Caco-2 (cell line): ENCODE data around the gene NOLC1. TPM values are rescaled to one million over a fixed set of nuclear protein-coding genes. Genes with fewer than 3 reads are reported as not detected.

Experiments used
- BruUV-seq: library from RNA; stranded (reverse); fragments of 400-500 nt; replicated peaks from 2 replicates; lab custom pipeline; 2021; lab: Mats Ljungman, UMichigan
- CTCF ChIA-PET: fragments of 300-600 bp; sonication (Branson Sonifier 250); formaldehyde crosslinking; loops from one replicate; lab custom pipeline; 2022; ENCODE audit warnings: antibody characterized with exemption; lab: Charles Lee
- POLR2A ChIA-PET: fragments of 300-600 bp; sonication (Branson Sonifier 250); formaldehyde crosslinking; loops from one replicate; lab custom pipeline; 2022; ENCODE audit warnings: antibody characterized with exemption; lab: Charles Lee
- DNase-seq, 2 experiments: peaks; one replicate each; pipeline versions ENCODE4 v3.0.0 to v3.0.0-alpha.2; 2020 to 2022
- H3K27me3 ChIP-seq: replicated peaks from 2 replicates; pipeline ENCODE4 v1.6.0; 2011; ENCODE audit warnings: low read length; ENCODE audit not compliant: control insufficient read depth, insufficient read depth
- H3K36me3 ChIP-seq: 2 replicates; pipeline ENCODE4 v1.5.1; 2011; ENCODE audit warnings: low read length; ENCODE audit not compliant: control insufficient read depth, insufficient read depth
- H3K4me1 ChIP-seq: fragments of 250-450 bp; sonication (Bioruptor Pico); 2 replicates; pipeline ENCODE4 v1.5.1; 2020; ENCODE audit warnings: mild to moderate bottlenecking
- H3K4me3 ChIP-seq: 2 replicates; pipeline ENCODE4 v1.5.1; 2011; ENCODE audit warnings: low read depth, mild to moderate bottlenecking, control low read depth, low read length
- H3K9me3 ChIP-seq: fragments of 250-450 bp; sonication (Bioruptor Pico); 2 replicates; pipeline ENCODE4 v1.5.1; 2020; ENCODE audit warnings: mild to moderate bottlenecking, moderate library complexity
- H3K27ac Mint-ChIP-seq: one replicate; pipeline ENCODE4 v1.8.0; 2022; ENCODE audit warnings: mixed read lengths; ENCODE audit not compliant: unreplicated experiment
- H3K27me3 Mint-ChIP-seq: one replicate; pipeline ENCODE4 v1.8.0; 2022; ENCODE audit warnings: mixed read lengths; ENCODE audit not compliant: insufficient read depth, unreplicated experiment
- H3K36me3 Mint-ChIP-seq: one replicate; pipeline ENCODE4 v1.8.0; 2022; ENCODE audit warnings: mild to moderate bottlenecking, mixed read lengths; ENCODE audit not compliant: insufficient read depth, unreplicated experiment
- H3K4me1 Mint-ChIP-seq: one replicate; pipeline ENCODE4 v1.8.0; 2022; ENCODE audit warnings: low read depth, mixed read lengths; ENCODE audit not compliant: unreplicated experiment
- H3K4me3 Mint-ChIP-seq: one replicate; pipeline ENCODE4 v1.8.0; 2022; ENCODE audit warnings: mild to moderate bottlenecking, moderate library complexity, mixed read lengths; ENCODE audit not compliant: unreplicated experiment
- H3K9me3 Mint-ChIP-seq: one replicate; pipeline ENCODE4 v1.8.0; 2022; ENCODE audit warnings: mixed read lengths; ENCODE audit not compliant: unreplicated experiment
- intact Hi-C: fragments of 100-400 bp; cut with micrococcal nuclease; formaldehyde crosslinking; loops from one replicate; pipeline ENCODE4 v1.10.0; 2022; ENCODE audit not compliant: unreplicated experiment
- total RNA-seq: library from RNA; stranded (reverse); gene quantifications from 2 replicates; pipeline ENCODE4 v1.2.3, GENCODE V29; 2022
- TF ChIP-seq, protein P1 (sequence below), 2 experiments: fragments of 200-600 bp in 1 of 2; IDR thresholded peaks; 1 replicate in 1 of 2; 2 replicates in 1 of 2; pipeline versions ENCODE4 v1.5.1 to v1.8.0; 2011 to 2022; ENCODE audit warnings: antibody characterized with exemption in 1 of 2, control low read depth in 1 of 2, inconsistent platforms in 1 of 2, low read depth in 1 of 2, low read length in 1 of 2, mild to moderate bottlenecking in 1 of 2, moderate library complexity in 1 of 2; ENCODE audit not compliant: insufficient read depth in 1 of 2, severe bottlenecking in 1 of 2, unreplicated experiment in 1 of 2

The NOLC1 gene
- total RNA-seq, 1 experiment from 2014 or later: 137 TPM

DNA sequence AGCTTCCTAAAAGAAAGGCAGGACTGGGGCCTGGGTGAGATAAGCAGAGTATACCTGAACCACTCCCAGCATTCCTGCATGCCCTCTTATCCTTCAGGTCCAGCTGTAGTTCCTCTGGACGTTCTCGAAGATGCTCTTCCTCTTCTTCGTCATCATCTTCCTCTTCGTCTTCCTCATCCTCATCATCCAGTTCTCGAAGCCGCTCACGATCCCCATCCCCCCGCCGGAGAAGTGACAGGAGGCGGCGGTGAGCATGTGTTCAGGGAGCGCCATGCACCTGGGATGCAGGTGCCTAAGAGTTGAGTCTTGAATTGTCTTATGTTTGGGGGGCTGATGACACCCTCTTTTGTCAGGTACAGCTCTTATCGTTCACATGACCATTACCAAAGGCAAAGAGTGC, 3.9 kb upstream of the NOLC1 start:
- Mint-ChIP-seq H3K9me3 (no peaks in the 10 kb centered on the region), H3K27me3 (no peaks in the 10 kb centered on the region), H3K4me3 (no peak overlapping the region), H3K4me1 (peaks cover 37% of the 10 kb centered on the region), H3K36me3 (peaks cover 95% of the 10 kb centered on the region), H3K27ac (no peak overlapping the region)
- POLR2A ChIA-PET: no interaction called here
- Histone ChIP-seq H3K9me3 (no peaks in the 10 kb centered on the region), H3K36me3 (peaks cover 13% of the 10 kb centered on the region), H3K4me1 (peaks cover 26% of the 10 kb centered on the region), H3K27me3 (no peaks in the 10 kb centered on the region), H3K4me3 (no peak overlapping the region)
- intact Hi-C loops: no loop called here
- BruUV-seq: no TSS peak
- no peak for DNase-seq
- TF ChIP-seq, protein P1, sequence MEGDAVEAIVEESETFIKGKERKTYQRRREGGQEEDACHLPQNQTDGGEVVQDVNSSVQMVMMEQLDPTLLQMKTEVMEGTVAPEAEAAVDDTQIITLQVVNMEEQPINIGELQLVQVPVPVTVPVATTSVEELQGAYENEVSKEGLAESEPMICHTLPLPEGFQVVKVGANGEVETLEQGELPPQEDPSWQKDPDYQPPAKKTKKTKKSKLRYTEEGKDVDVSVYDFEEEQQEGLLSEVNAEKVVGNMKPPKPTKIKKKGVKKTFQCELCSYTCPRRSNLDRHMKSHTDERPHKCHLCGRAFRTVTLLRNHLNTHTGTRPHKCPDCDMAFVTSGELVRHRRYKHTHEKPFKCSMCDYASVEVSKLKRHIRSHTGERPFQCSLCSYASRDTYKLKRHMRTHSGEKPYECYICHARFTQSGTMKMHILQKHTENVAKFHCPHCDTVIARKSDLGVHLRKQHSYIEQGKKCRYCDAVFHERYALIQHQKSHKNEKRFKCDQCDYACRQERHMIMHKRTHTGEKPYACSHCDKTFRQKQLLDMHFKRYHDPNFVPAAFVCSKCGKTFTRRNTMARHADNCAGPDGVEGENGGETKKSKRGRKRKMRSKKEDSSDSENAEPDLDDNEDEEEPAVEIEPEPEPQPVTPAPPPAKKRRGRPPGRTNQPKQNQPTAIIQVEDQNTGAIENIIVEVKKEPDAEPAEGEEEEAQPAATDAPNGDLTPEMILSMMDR (IDR thresholded peaks at IDR 0.05; ENCODE audit: insufficient read depth in 1 of 2, low read depth in 1 of 2, low read length in 1 of 2, severe bottlenecking in 1 of 2, unreplicated experiment in 1 of 2): no peak
- CTCF ChIA-PET: no interaction called here

DNA sequence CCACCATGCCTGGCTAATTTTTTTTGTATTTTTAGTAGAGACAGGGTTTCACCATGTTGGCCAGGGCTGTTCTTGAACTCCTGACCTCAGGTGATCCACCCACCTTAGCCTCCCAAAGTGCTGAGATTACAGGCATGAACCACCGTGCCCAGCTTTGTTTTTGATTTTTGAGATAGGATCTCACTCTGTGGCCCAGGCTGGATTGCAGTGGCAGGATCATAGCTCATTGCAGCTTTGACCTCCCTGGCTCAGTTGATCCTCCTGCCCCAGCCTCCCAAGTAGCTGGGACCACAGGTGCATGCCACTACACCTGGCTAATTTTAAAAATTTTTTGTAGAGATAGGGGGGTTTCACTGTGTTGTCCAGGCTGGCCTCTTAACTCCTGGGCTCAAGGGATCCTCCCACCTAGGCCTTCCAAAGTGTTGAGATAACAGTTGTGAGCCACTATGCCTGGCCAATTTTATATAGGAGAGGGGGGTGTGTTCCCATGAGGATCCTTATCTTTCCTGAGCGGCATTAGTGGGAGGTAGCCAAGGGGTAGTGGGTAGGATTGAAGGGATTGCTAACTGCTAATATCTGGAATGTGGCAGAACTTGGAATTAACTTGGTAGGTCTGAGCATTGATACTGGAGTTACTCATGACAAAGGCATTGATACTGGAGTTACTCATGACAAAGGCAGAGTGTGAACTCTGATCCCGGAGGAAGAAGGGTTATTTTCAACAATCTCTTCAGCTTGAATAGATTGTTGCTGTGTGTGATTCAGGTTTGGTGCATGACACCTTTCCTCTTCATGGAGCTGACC, 1.0 kb upstream of the NOLC1 start:
- Mint-ChIP-seq H3K27me3 (no peaks in the 10 kb centered on the region), H3K9me3 (no peaks in the 10 kb centered on the region)
- BruUV-seq: TSS peak; percentile 98

DNA sequence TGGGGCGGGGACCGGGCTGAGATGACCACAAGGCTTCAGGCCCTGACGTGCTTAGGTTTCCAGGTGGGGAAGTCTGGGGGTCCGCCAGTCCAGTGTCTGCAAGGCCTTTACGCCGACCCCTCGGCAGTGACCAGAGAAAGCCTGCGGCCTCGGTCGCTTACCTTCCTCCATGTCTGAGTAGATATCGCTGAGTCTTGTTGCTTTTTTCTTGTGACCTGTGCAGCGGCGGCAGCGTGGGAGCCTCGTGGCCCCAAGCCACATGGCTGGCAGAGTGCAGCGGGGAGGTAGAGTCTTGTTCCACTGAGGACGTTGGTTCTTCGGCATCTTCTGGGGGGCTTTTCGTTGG, 329 bp downstream of the NOLC1 start:
- H3K36me3 Mint-ChIP-seq: peaks cover 97% of the 10 kb centered on the region
- peaks cover 7% of the 10 kb centered on the region for H3K36me3 ChIP-seq
- H3K4me3 ChIP-seq: peak overlapping the region; percentile 87
- H3K4me3 Mint-ChIP-seq: peak overlapping the region; percentile 91
- no TSS peak for BruUV-seq
- ChIA-PET CTCF (interaction anchor here (1.0 to 1.4 kb wide), 2 partner anchors 17 to 350 kb away, joined by 3 to 7 read pairs; partner anchors contain the start of gene ACTR1A), POLR2A (interaction anchor here (1.0 to 1.6 kb wide), 4 partner anchors 8 to 93 kb away, joined by 5 to 7 read pairs (median 5); partner anchors contain the start of gene GBF1)
- DNase-seq: peak in 1 of 2 experiments; percentile 41
- intact Hi-C loops: loop anchor here (1.0 to 5.0 kb wide), 3 partner anchors 20 to 350 kb away; partner anchors contain the start of genes ACTR1A and GBF1
- H3K9me3 ChIP-seq: no peaks in the 10 kb centered on the region
- H3K27me3 Mint-ChIP-seq: no peaks in the 10 kb centered on the region
- TF ChIP-seq, protein P1 (IDR thresholded peaks at IDR 0.05; ENCODE audit: insufficient read depth in 1 of 2, low read depth in 1 of 2, low read length in 1 of 2, severe bottlenecking in 1 of 2, unreplicated experiment in 1 of 2): no peak
- peaks cover 26% of the 10 kb centered on the region for H3K4me1 ChIP-seq
- peak overlapping the region; percentile 99 for H3K27ac Mint-ChIP-seq
- no peaks in the 10 kb centered on the region for H3K27me3 ChIP-seq
- peaks cover 32% of the 10 kb centered on the region for H3K4me1 Mint-ChIP-seq
- H3K9me3 Mint-ChIP-seq: no peaks in the 10 kb centered on the region

More for the DNA sequence above, 1.0 kb upstream of the NOLC1 start:
- POLR2A ChIA-PET: interaction anchor here (0.6 to 1.6 kb wide), 6 partner anchors 9 to 94 kb away, joined by 4 to 7 read pairs (median 5); partner anchors contain the start of gene GBF1
- DNase-seq: peak; percentile 39 to 48
- intact Hi-C loops: loop anchor here (5.0 kb wide), 1 partner anchor 96 kb away; the partner anchor contains the start of gene GBF1
- H3K27ac Mint-ChIP-seq: peak overlapping the region; percentile 99
- H3K4me1 Mint-ChIP-seq: peaks cover 33% of the 10 kb centered on the region
- peaks cover 97% of the 10 kb centered on the region for H3K36me3 Mint-ChIP-seq
- no peaks in the 10 kb centered on the region for H3K27me3 ChIP-seq
- peaks cover 11% of the 10 kb centered on the region for H3K36me3 ChIP-seq
- no peaks in the 10 kb centered on the region for H3K9me3 ChIP-seq
- TF ChIP-seq, protein P1 (IDR thresholded peaks at IDR 0.05; ENCODE audit: insufficient read depth in 1 of 2, low read depth in 1 of 2, low read length in 1 of 2, severe bottlenecking in 1 of 2, unreplicated experiment in 1 of 2): no peak
- H3K4me3 Mint-ChIP-seq: peak overlapping the region; percentile 91
- peak overlapping the region; percentile 41 for H3K4me3 ChIP-seq
- CTCF ChIA-PET: interaction anchor here (0.5 to 1.4 kb wide), 5 partner anchors 18 to 351 kb away, joined by 3 to 7 read pairs (median 3); partner anchors contain the start of gene ACTR1A
- peaks cover 26% of the 10 kb centered on the region for H3K4me1 ChIP-seq
